IPS-18c (cell line): ENCODE data around the gene UTP11.

ENCODE experiments used
- H3K4me3 ChIP-seq: 2 replicates; pipeline ENCODE4 v1.7.0; 2013; ENCODE audit warnings: low read depth, mild to moderate bottlenecking, low read length, moderate library complexity; ENCODE audit not compliant: insufficient read depth
- H3K9me3 ChIP-seq: one replicate; pipeline ENCODE4 v1.6.1; 2013; ENCODE audit warnings: mild to moderate bottlenecking, low read length, moderate library complexity; ENCODE audit not compliant: control insufficient read depth, insufficient read depth

Gene UTP11

GRCh38 chr1:38037221-38037939 lies 24.8 kb downstream of the UTP11 start:
- Histone ChIP-seq H3K4me3 (no peak overlapping the region), H3K9me3 (peaks cover 2% of the 10 kb centered on the region)

GRCh38 chr1:38038861-38039260 lies 26.3 kb downstream of the UTP11 start:
- H3K4me3 ChIP-seq: no peak overlapping the region

GRCh38 chr1:38039331-38040088 lies 27.0 kb downstream of the UTP11 start:
- Histone ChIP-seq H3K4me3 (no peak overlapping the region), H3K9me3 (peaks cover 2% of the 10 kb centered on the region)

More at GRCh38 chr1:38038861-38039260, 26.3 kb downstream of the UTP11 start:
- H3K9me3 ChIP-seq: peaks cover 2% of the 10 kb centered on the region

- H3K9me3 ChIP-seq: peaks cover 6% of the 10 kb centered on the region
- no peak overlapping the region for H3K4me3 ChIP-seq
These were observed 29.7 kb downstream of the UTP11 start for GRCh38 chr1:38041936-38042834.

GRCh38 chr1:38043036-38043747 lies 30.7 kb downstream of the UTP11 start:
- H3K9me3 ChIP-seq: peaks cover 6% of the 10 kb centered on the region
- no peak overlapping the region; the same call in 1 of the 2 replicates for H3K4me3 ChIP-seq

- Histone ChIP-seq H3K4me3 (peak overlapping the region; percentile 67), H3K9me3 (peaks cover 4% of the 10 kb centered on the region)
These were observed 32.0 kb downstream of the UTP11 start for GRCh38 chr1:38044221-38045215.

GRCh38 chr1:38045401-38046332 lies 33.1 kb downstream of the UTP11 start:
- peak overlapping the region; percentile 67 for H3K4me3 ChIP-seq

GRCh38 chr1:38046333-38046883 lies 33.9 kb downstream of the UTP11 start, which contains the start of gene POU3F1:
Gene POU3F1, minus strand, starts transcription at chr1:38046793. Its CDS starts 50 bp downstream, at chr1:38046743.
- H3K9me3 ChIP-seq: peaks cover 4% of the 10 kb centered on the region
- peak within 1 kb of the TSS; percentile 72 for H3K4me3 ChIP-seq

More at GRCh38 chr1:38045401-38046332, 33.1 kb downstream of the UTP11 start:
- H3K9me3 ChIP-seq: peaks cover 4% of the 10 kb centered on the region

GRCh38 chr1:38046884-38047602 lies 34.5 kb downstream of the UTP11 start:
- peak overlapping the region; percentile 72 for H3K4me3 ChIP-seq
- peaks cover 4% of the 10 kb centered on the region for H3K9me3 ChIP-seq

- Histone ChIP-seq H3K4me3 (peak overlapping the region; percentile 72), H3K9me3 (peaks cover 4% of the 10 kb centered on the region)
These were observed 35.1 kb downstream of the UTP11 start for GRCh38 chr1:38047603-38048141.

GRCh38 chr1:38050397-38051078 lies 38.0 kb downstream of the UTP11 start:
- peaks cover 2% of the 10 kb centered on the region for H3K9me3 ChIP-seq
- H3K4me3 ChIP-seq: no peak overlapping the region

GRCh38 chr1:38051079-38051543 lies 38.6 kb downstream of the UTP11 start:
- no peaks in the 10 kb centered on the region for H3K9me3 ChIP-seq
- H3K4me3 ChIP-seq: no peak overlapping the region

GRCh38 chr1:38052750-38053415 lies 40.3 kb downstream of the UTP11 start:
- H3K4me3 ChIP-seq: no peak overlapping the region

More at GRCh38 chr1:38052750-38053415, 40.3 kb downstream of the UTP11 start:
- no peaks in the 10 kb centered on the region for H3K9me3 ChIP-seq
